ENCODE results near the gene TIGD4. TPM values are rescaled to one million over a fixed set of nuclear protein-coding genes. Genes with fewer than 3 reads are reported as not detected.

TIGD4 gene
- polyA plus RNA-seq (ENCODE audit: insufficient read length in 10 of 10), result 1 to 10 TPM in 9 of 10 donors, under 1 TPM in 1; 0.94 to 5.2 (median 3.3) TPM
- long read RNA-seq, donor 1, result 0 reads
- long read RNA-seq, donor 2, result 0 reads
- long read RNA-seq, donor 3, result 0 reads
- long read RNA-seq, donor 4, result 0 reads
- long read RNA-seq, donor 5, result 0 reads
- long read RNA-seq, donor 6, result 0 reads
- long read RNA-seq, donor 7, result 0 reads
- long read RNA-seq, donor 8, result 0 reads
- long read RNA-seq, donor 9, result 0 reads

- DNase-seq, result peak; percentile 96 to 99 (median 98)
Observed at GRCh38 chr4:152779513-152780266, at the start of gene TIGD4, which contains the start of gene ARFIP1. TSS of gene TIGD4 (minus strand) at chr4:152779730. CDS start at chr4:152771004, 8,726 bp downstream. TSS of gene ARFIP1 (plus strand) at chr4:152779954. CDS start at chr4:152829634, 49,680 bp downstream.

GRCh38 chr4:152828122-152828521 lies 48.6 kb upstream of the TIGD4 start:
- DNase-seq, result no peak

- DNase-seq, result no peak
Observed at GRCh38 chr4:152825336-152825735, 45.8 kb upstream of the TIGD4 start.

- DNase-seq, result no peak
Observed at GRCh38 chr4:152824561-152824960, 45.0 kb upstream of the TIGD4 start.

GRCh38 chr4:152822323-152822722 lies 42.8 kb upstream of the TIGD4 start:
- DNase-seq, result no peak

GRCh38 chr4:152820073-152820472 lies 40.5 kb upstream of the TIGD4 start:
- no peak for DNase-seq

GRCh38 chr4:152819026-152819645 lies 39.6 kb upstream of the TIGD4 start:
- no peak for DNase-seq

GRCh38 chr4:152817331-152817730 lies 37.8 kb upstream of the TIGD4 start:
- no peak for DNase-seq

GRCh38 chr4:152815078-152815477 lies 35.5 kb upstream of the TIGD4 start:
- no peak for DNase-seq

- DNase-seq, result no peak
Observed at GRCh38 chr4:152810715-152811287, 31.3 kb upstream of the TIGD4 start.

GRCh38 chr4:152808670-152809069 lies 29.1 kb upstream of the TIGD4 start:
- no peak for DNase-seq

GRCh38 chr4:152807294-152807829 lies 27.8 kb upstream of the TIGD4 start:
- DNase-seq, result peak in 1 of 3 donors; percentile 27

- no peak for DNase-seq
Observed at GRCh38 chr4:152806501-152807125, 27.1 kb upstream of the TIGD4 start.

GRCh38 chr4:152805818-152806217 lies 26.3 kb upstream of the TIGD4 start:
- DNase-seq, result no peak

- DNase-seq, result no peak
Observed at GRCh38 chr4:152805071-152805650, 25.6 kb upstream of the TIGD4 start.

- peak in 1 of 3 donors; percentile 7 for DNase-seq
Observed at GRCh38 chr4:152803541-152803940, 24.0 kb upstream of the TIGD4 start.

GRCh38 chr4:152795891-152796290 lies 16.4 kb upstream of the TIGD4 start:
- no peak for DNase-seq

GRCh38 chr4:152786627-152787026 lies 7.1 kb upstream of the TIGD4 start:
- DNase-seq, result no peak

GRCh38 chr4:152785639-152786615 lies 6.4 kb upstream of the TIGD4 start:
- DNase-seq, result no peak
